B cell (primary cell): Measurements from ENCODE around the gene NTM. TPM values are rescaled to one million over a fixed set of nuclear protein-coding genes. Genes with fewer than 3 reads are reported as not detected.

Source experiments
- ATAC-seq: fragments of 200-7000 bp; cut with Tn5 transposase; one replicate; pipeline ENCODE4 v1.10.0; 2021; ENCODE audit warnings: low read depth, mild to moderate bottlenecking, moderate number of reproducible peaks, moderate library complexity
- CTCF ChIA-PET: fragments of 350-600 bp; sonication (Branson Sonifier 250); formaldehyde crosslinking; loops from one replicate; lab custom pipeline; 2021; ENCODE audit warnings: antibody characterized with exemption, inconsistent platforms; lab: Charles Lee
- POLR2A ChIA-PET: fragments of 350-600 bp; sonication (Branson Sonifier 250); formaldehyde crosslinking; loops from one replicate; lab custom pipeline; 2021; ENCODE audit warnings: antibody characterized with exemption; lab: Charles Lee
- DNase-seq: peaks from one replicate; pipeline ENCODE4 v3.0.0; 2013
- H2AFZ ChIP-seq: 2 replicates; pipeline ENCODE4 v1.6.1; 2012; ENCODE audit warnings: mild to moderate bottlenecking, low read depth, low read length; ENCODE audit not compliant: insufficient read depth, poor library complexity, severe bottlenecking
- H3K27ac ChIP-seq, 2 donors: 1 replicate in 1 of 2; 2 replicates in 1 of 2; pipeline ENCODE4 v1.5.1; 2012 to 2013; ENCODE audit warnings: low read length in 2 of 2, mild to moderate bottlenecking in 2 of 2, moderate library complexity in 1 of 2
- H3K27me3 ChIP-seq, 4 experiments: fragments of 200-600 bp in 1 of 4; sonication (generic) in 1 of 4; replicated peaks in 1 of 4; 1 replicate in 2 of 4; 2 replicates in 2 of 4; pipeline versions ENCODE4 v1.6.1 to v1.7.0; 2013 to 2016; ENCODE audit warnings: low read length in 3 of 4, mild to moderate bottlenecking in 2 of 4, mixed read lengths in 1 of 4, moderate library complexity in 1 of 4; ENCODE audit not compliant: insufficient read depth in 4 of 4, control insufficient read depth in 3 of 4; ENCODE audit errors: control extremely low read depth in 1 of 4
- H3K36me3 ChIP-seq, 2 experiments: replicated peaks in 1 of 2; 1 replicate in 1 of 2; 2 replicates in 1 of 2; pipeline versions ENCODE4 v1.6.1 to v1.7.1; 2013; ENCODE audit warnings: low read length in 1 of 2; ENCODE audit not compliant: insufficient read depth in 2 of 2, control insufficient read depth in 1 of 2; ENCODE audit errors: control extremely low read depth in 1 of 2, extremely low read depth in 1 of 2
- H3K4me1 ChIP-seq, 2 donors: fragments of 200-600 bp in 1 of 2; sonication (generic) in 1 of 2; 1 replicate in 1 of 2; 2 replicates in 1 of 2; pipeline versions ENCODE4 v1.5.1 to v1.6.1; 2013 to 2017; ENCODE audit warnings: low read length in 2 of 2; ENCODE audit not compliant: control insufficient read depth in 2 of 2, insufficient read depth in 2 of 2
- H3K4me2 ChIP-seq: replicated peaks from 2 replicates; pipeline ENCODE3; 2012; ENCODE audit warnings: mild to moderate bottlenecking, low read depth, low read length; ENCODE audit not compliant: poor library complexity, severe bottlenecking
- H3K4me3 ChIP-seq, 5 experiments: fragments of 200-600 bp in 1 of 5; sonication (generic) in 1 of 5; 1 replicate in 3 of 5; 2 replicates in 2 of 5; pipeline versions ENCODE4 v1.5.1 to v1.7.0; 2011 to 2016; ENCODE audit warnings: low read length in 4 of 5, mild to moderate bottlenecking in 4 of 5, low read depth in 2 of 5, control low read depth in 1 of 5, moderate library complexity in 1 of 5; ENCODE audit not compliant: insufficient read depth in 1 of 5; ENCODE audit errors: control extremely low read depth in 1 of 5, extremely low read depth in 1 of 5
- H3K79me2 ChIP-seq: fragments of 200-600 bp; sonication (generic); one replicate; pipeline ENCODE4 v1.6.0; 2016; ENCODE audit warnings: low read length; ENCODE audit not compliant: control insufficient read depth, insufficient read depth
- H3K9ac ChIP-seq: fragments of 200-600 bp; sonication (generic); 2 replicates; pipeline ENCODE4 v1.6.1; 2017; ENCODE audit warnings: mild to moderate bottlenecking, low read length, moderate library complexity
- H3K9me3 ChIP-seq, 3 donors: one replicate each; pipeline versions ENCODE4 v1.6.1 to v1.7.1; 2013; ENCODE audit warnings: low read length in 2 of 3; ENCODE audit not compliant: control insufficient read depth in 2 of 3, insufficient read depth in 1 of 3; ENCODE audit errors: control extremely low read depth in 1 of 3
- H4K20me1 ChIP-seq: 2 replicates; pipeline ENCODE4 v1.6.0; 2012; ENCODE audit warnings: mild to moderate bottlenecking, low read length; ENCODE audit not compliant: insufficient read depth, control insufficient read depth, poor library complexity, severe bottlenecking
- H3K27ac Mint-ChIP-seq: one replicate; pipeline ENCODE4 v1.8.0; 2021; ENCODE audit warnings: mixed read lengths
- H3K27me3 Mint-ChIP-seq: one replicate; pipeline ENCODE4 v1.8.0; 2021; ENCODE audit warnings: mixed read lengths
- H3K4me1 Mint-ChIP-seq: one replicate; pipeline ENCODE4 v1.8.0; 2021; ENCODE audit warnings: mixed read lengths
- H3K4me3 Mint-ChIP-seq: one replicate; pipeline ENCODE4 v1.8.0; 2021; ENCODE audit warnings: mixed read lengths
- H3K9me3 Mint-ChIP-seq: one replicate; pipeline ENCODE4 v1.8.0; 2022; ENCODE audit warnings: mixed read lengths; ENCODE audit not compliant: insufficient read depth
- CTCF ChIP-seq: fragments of 200-600 bp; IDR thresholded peaks from one replicate; pipeline ENCODE4 v1.8.0; 2022; ENCODE audit warnings: antibody characterized with exemption, mild to moderate bottlenecking
- EZH2 ChIP-seq: IDR thresholded peaks from 2 replicates; pipeline ENCODE4 v1.6.1; 2012; ENCODE audit warnings: borderline replicate concordance, low read depth, mild to moderate bottlenecking, moderate library complexity, low read length; ENCODE audit not compliant: insufficient read depth, poor library complexity, severe bottlenecking
- WGBS: methylation state at CpG from one replicate; pipeline ENCODE4 v1.1.5; 2013; ENCODE audit warnings: missing lambda C conversion rate; ENCODE audit not compliant: insufficient coverage; 5-methylcytosine and 5-hydroxymethylcytosine counted together
- intact Hi-C: fragments of 100-400 bp; cut with micrococcal nuclease; formaldehyde crosslinking; loops from one replicate; pipeline ENCODE4 v1.10.0; 2022
- polyA plus RNA-seq: library from polyadenylated mRNA; depleted of rRNA; stranded (reverse); fragments of >200 nt; gene quantifications from 2 replicates; pipeline ENCODE4 v1.2.3, GENCODE V29; 2012
- total RNA-seq, 2 donors: library from RNA; stranded (reverse); fragments of 120-200 nt in 1 of 2; gene quantifications; 1 replicate in 1 of 2; 2 replicates in 1 of 2; pipeline versions ENCODE4 v1.2.3 to v1.2.4, GENCODE V29; 2013 to 2022

Gene NTM
- total and polyA plus RNA-seq, 2 donors (not counting 1 experiment from before 2014, with no cell fraction given): not detected

- H3K27me3 Mint-ChIP-seq: no peaks in the 10 kb centered on the region
- intact Hi-C loops: loop anchor here (5.0 kb wide), 2 partner anchors 609 to 749 kb away; no protein-coding TSS in a partner anchor
- Histone ChIP-seq H3K27me3 (no peaks in the 10 kb centered on the region), H3K4me2 (no peak overlapping the region), H3K4me3 (no peak overlapping the region), H3K27ac (no peak overlapping the region), H2AFZ (no peak overlapping the region), H3K4me1 (no peaks in the 10 kb centered on the region), H4K20me1 (no peaks in the 10 kb centered on the region), H3K36me3 (no peaks in the 10 kb centered on the region), H3K9ac (no peak overlapping the region), H3K79me2 (no peaks in the 10 kb centered on the region), H3K9me3 (peaks cover 0 to 7% (median 0%) of the 10 kb centered on the region in 3 donors)
- WGBS: 82% methylated on average over 8 of the region's 8 CpGs
- H3K4me1 Mint-ChIP-seq: peaks cover 4% of the 10 kb centered on the region
- no peak for DNase-seq
- ChIA-PET POLR2A (no interaction called here), CTCF (no interaction called here)
- H3K9me3 Mint-ChIP-seq: no peaks in the 10 kb centered on the region
- no peak for TF ChIP-seq CTCF
- no peak for TF ChIP-seq EZH2
- no peak overlapping the region for H3K27ac Mint-ChIP-seq
- ATAC-seq: no peak
- H3K4me3 Mint-ChIP-seq: no peak overlapping the region
These were observed 300.9 kb downstream of the NTM start for GRCh38 chr11:131671320-131671719.

- no peak overlapping the region for H3K4me3 Mint-ChIP-seq
- no peak for DNase-seq
- no peak for TF ChIP-seq CTCF
- TF ChIP-seq EZH2: no peak
- H3K27ac ChIP-seq: no peak overlapping the region
- WGBS: 90% methylated on average over 12 of the region's 12 CpGs
- POLR2A ChIA-PET: no interaction called here
- no peaks in the 10 kb centered on the region for H3K79me2 ChIP-seq
- H3K4me1 Mint-ChIP-seq: peaks cover 4% of the 10 kb centered on the region
- no peak overlapping the region for H3K4me3 ChIP-seq
- intact Hi-C loops: loop anchor here (5.0 kb wide), 2 partner anchors 609 to 749 kb away; no protein-coding TSS in a partner anchor
- no peak overlapping the region for H3K9ac ChIP-seq
- CTCF ChIA-PET: no interaction called here
- H3K27me3 ChIP-seq: no peaks in the 10 kb centered on the region
- H3K9me3 ChIP-seq: peaks cover 0 to 7% (median 0%) of the 10 kb centered on the region in 3 donors
- no peak overlapping the region for H3K4me2 ChIP-seq
- no peaks in the 10 kb centered on the region for H3K27me3 Mint-ChIP-seq
- H4K20me1 ChIP-seq: no peaks in the 10 kb centered on the region
- H3K27ac Mint-ChIP-seq: no peak overlapping the region
- no peaks in the 10 kb centered on the region for H3K9me3 Mint-ChIP-seq
- H2AFZ ChIP-seq: no peak overlapping the region
- no peaks in the 10 kb centered on the region for H3K36me3 ChIP-seq
- ATAC-seq: no peak
- H3K4me1 ChIP-seq: no peaks in the 10 kb centered on the region
These were observed 301.3 kb downstream of the NTM start for GRCh38 chr11:131671734-131672133.
